HepG2 (cell line): ENCODE data around the gene CTRL. TPM values are rescaled to one million over a fixed set of nuclear protein-coding genes. Genes with fewer than 3 reads are reported as not detected.

Experiments
- ARID2 ChIP-seq: sonication (generic); formaldehyde crosslinking; IDR thresholded peaks from 2 replicates; pipeline ENCODE4 v1.8.1; 2022; ENCODE audit warnings: mild to moderate bottlenecking, missing genetic modification reagents, borderline replicate concordance
- ATF6 ChIP-seq: sonication (generic); formaldehyde crosslinking; conservative IDR thresholded peaks from 2 replicates; pipeline ENCODE4 v1.4.0; 2020; ENCODE audit warnings: missing genetic modification reagents
- HNF4A ChIP-seq: sonication (generic); formaldehyde crosslinking; IDR thresholded peaks from 2 replicates; pipeline ENCODE4 v1.4.0; 2020; ENCODE audit warnings: missing genetic modification reagents
- MAZ ChIP-seq, 2 experiments: sonication (generic) in 1 of 2; formaldehyde crosslinking in 1 of 2; IDR thresholded peaks; 2 replicates each; pipeline versions ENCODE4 v1.5.0 to v1.6.1; 2012 to 2020; ENCODE audit warnings: low read depth in 2 of 2, mild to moderate bottlenecking in 2 of 2, borderline replicate concordance in 1 of 2, improper control_type of control experiment in 1 of 2, low read length in 1 of 2, missing genetic modification reagents in 1 of 2, moderate library complexity in 1 of 2
- RAD21 ChIP-seq: fragments of 450-650 bp; formaldehyde crosslinking; IDR thresholded peaks from 2 replicates; pipeline ENCODE4 v1.5.0; 2020; ENCODE audit warnings: mild to moderate bottlenecking
- SIN3A ChIP-seq: IDR thresholded peaks from 2 replicates; pipeline ENCODE4 v1.6.1; 2011; ENCODE audit warnings: low read depth, mild to moderate bottlenecking, control low read depth, low read length, borderline replicate concordance
- TSC22D2 ChIP-seq: sonication (generic); formaldehyde crosslinking; IDR thresholded peaks from 2 replicates; pipeline ENCODE4 v1.5.1; 2020; ENCODE audit warnings: missing genetic modification reagents, mild to moderate bottlenecking, borderline replicate concordance
- ZBTB37 ChIP-seq: sonication (generic); formaldehyde crosslinking; IDR thresholded peaks from 2 replicates; pipeline ENCODE4 v1.4.0; 2020; ENCODE audit warnings: mild to moderate bottlenecking, missing genetic modification reagents
- ZC3H4 ChIP-seq: sonication (generic); formaldehyde crosslinking; IDR thresholded peaks from 2 replicates; pipeline ENCODE4 v1.4.0; 2020; ENCODE audit warnings: missing genetic modification reagents, borderline replicate concordance
- ZNF136 ChIP-seq: sonication (generic); formaldehyde crosslinking; IDR thresholded peaks from 2 replicates; pipeline ENCODE4 v1.8.1; 2022; ENCODE audit warnings: low read depth, mild to moderate bottlenecking, moderate library complexity, missing genetic modification reagents
- ZNF329 ChIP-seq: sonication (generic); formaldehyde crosslinking; IDR thresholded peaks from 2 replicates; pipeline ENCODE4 v1.9.0; 2021; ENCODE audit warnings: low read depth, mild to moderate bottlenecking, missing genetic modification reagents
- ZNF432 ChIP-seq: sonication (generic); formaldehyde crosslinking; IDR thresholded peaks from 2 replicates; pipeline ENCODE4 v1.5.0; 2020; ENCODE audit warnings: missing genetic modification reagents, mild to moderate bottlenecking, borderline replicate concordance
- ZNF678 ChIP-seq: sonication (generic); formaldehyde crosslinking; IDR thresholded peaks from 2 replicates; pipeline ENCODE4 v1.4.0; 2020; ENCODE audit warnings: mild to moderate bottlenecking, missing genetic modification reagents
- ZNF687 ChIP-seq: sonication (generic); formaldehyde crosslinking; IDR thresholded peaks from 2 replicates; pipeline ENCODE4 v1.5.1; 2020; ENCODE audit warnings: mild to moderate bottlenecking, missing genetic modification reagents, moderate library complexity
- ZNF879 ChIP-seq: sonication (generic); formaldehyde crosslinking; IDR thresholded peaks from 2 replicates; pipeline ENCODE4 v1.8.1; 2023; ENCODE audit warnings: missing genetic modification reagents
- ZXDC ChIP-seq: sonication (generic); formaldehyde crosslinking; IDR thresholded peaks from 2 replicates; pipeline ENCODE4 v1.5.0; 2020; ENCODE audit warnings: mild to moderate bottlenecking, missing genetic modification reagents
- polyA plus RNA-seq, 8 experiments: library from polyadenylated mRNA; depleted of rRNA in 3 of 8; stranded (reverse) in 7 of 8; unstranded in 1 of 8; fragments of >200 nt; fragmentation: Illumina TruSeq in 4 of 8; extraction: Trizol in 4 of 8; gene quantifications; 2 replicates each; pipeline versions ENCODE4 v1.2.1 to v1.2.3, GENCODE V29; 2011 to 2016; ENCODE audit warnings: low read depth in 4 of 8, missing spikeins in 1 of 8, mixed read lengths in 1 of 8; ENCODE audit not compliant: insufficient read depth in 1 of 8
- total RNA-seq, 5 experiments: library from RNA; depleted of rRNA; stranded (reverse); fragments of >200 nt; fragmentation: Illumina TruSeq; extraction: Trizol; gene quantifications; 2 replicates each; pipeline ENCODE4 v1.2.3, GENCODE V29; 2016; ENCODE audit warnings: low read depth in 1 of 5

Gene CTRL
- total and polyA plus RNA-seq, 2 of the 13 experiments (the other 11 are each of a cell fraction or from before 2014, with no cell fraction given): 1.9 to 2.7 TPM

- TF ChIP-seq ZNF687 (peak; percentile 99), RAD21 (CRISPR knock-in tag) (peak; percentile 34; the same call in 1 of the 2 replicates), ZNF432 (CRISPR knock-in tag) (no peak), ZNF879 (CRISPR knock-in tag) (no peak), SIN3A (peak; percentile 98), ZNF678 (CRISPR knock-in tag) (peak; percentile 93; the same call in 1 of the 2 replicates), ARID2 (no peak; the same call in 1 of the 2 replicates), ZBTB37 (CRISPR knock-in tag) (no peak), ZC3H4 (CRISPR knock-in tag) (peak; percentile 50; the same call in 1 of the 2 replicates), ZNF136 (CRISPR knock-in tag) (peak; percentile 69), ATF6 (CRISPR knock-in tag) (no peak), MAZ (IDR thresholded peaks at IDR 0.05; ENCODE audit: borderline replicate concordance, low read depth, low read length) (peak; percentile 64; the same call in 1 of the 2 replicates), MAZ (CRISPR knock-in tag; IDR thresholded peaks at IDR 0.05; ENCODE audit: low read depth) (peak; percentile 42; the same call in 1 of the 2 replicates), ZNF329 (CRISPR knock-in tag) (no peak), ZXDC (CRISPR knock-in tag) (peak; percentile 85), HNF4A (peak; percentile 55), TSC22D2 (peak; percentile 72)
Observed at GRCh38 chr16:67935402-67936123, 3.9 kb upstream of the CTRL start (continued).
